NCI-H748 (cell line): ENCODE measurements around the gene TMEM26.
"Not testable (repeated sequence)": the region's sequence is repeated elsewhere in the genome, so short reads cannot be mapped to it uniquely, and the experiment has no call there.

Experiments used
- DNase-seq: peaks from one replicate; lab custom pipeline; 2025; ENCODE audit not compliant: unreplicated experiment; lab: John Stamatoyannopoulos, UW

TMEM26 gene

DNA sequence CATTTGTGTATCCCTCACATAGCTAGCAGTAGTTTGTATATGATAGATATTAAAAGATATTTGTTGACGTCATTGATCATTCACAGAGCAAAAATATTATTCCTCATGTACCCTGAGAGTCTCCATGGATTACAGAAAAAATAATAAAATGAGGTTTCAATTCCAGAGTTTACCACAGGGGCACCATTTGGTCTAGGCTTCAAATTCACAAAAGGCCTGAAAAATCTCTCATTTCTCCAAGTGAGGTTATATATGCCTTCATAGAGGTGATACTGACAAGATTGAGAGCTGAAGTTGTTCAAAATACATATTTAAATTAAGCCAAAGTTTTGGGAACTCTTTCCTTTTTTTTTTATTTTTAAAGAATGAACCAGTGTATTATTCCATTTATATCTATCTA is 52.7 kb downstream of the TMEM26 start:
- no peak for DNase-seq

DNA sequence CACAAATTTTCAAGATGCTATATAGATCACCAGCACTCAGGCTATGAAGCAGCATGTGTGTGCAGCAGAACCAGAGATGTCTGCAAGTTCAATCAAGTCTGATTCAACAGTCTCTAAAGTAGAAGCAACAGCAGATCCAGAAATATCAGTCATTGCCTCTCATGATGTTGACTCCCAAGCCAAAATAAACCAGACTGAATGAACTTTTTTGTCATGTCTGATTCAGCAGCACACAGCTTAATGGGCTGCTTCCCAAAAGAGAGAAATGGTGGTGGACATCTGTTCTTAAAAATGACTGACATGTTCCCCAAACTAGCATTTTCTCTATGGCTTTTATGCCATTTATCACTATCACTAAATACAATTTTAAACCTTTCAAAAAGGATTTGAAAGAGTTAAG is 53.8 kb downstream of the TMEM26 start:
- no peak for DNase-seq

DNA sequence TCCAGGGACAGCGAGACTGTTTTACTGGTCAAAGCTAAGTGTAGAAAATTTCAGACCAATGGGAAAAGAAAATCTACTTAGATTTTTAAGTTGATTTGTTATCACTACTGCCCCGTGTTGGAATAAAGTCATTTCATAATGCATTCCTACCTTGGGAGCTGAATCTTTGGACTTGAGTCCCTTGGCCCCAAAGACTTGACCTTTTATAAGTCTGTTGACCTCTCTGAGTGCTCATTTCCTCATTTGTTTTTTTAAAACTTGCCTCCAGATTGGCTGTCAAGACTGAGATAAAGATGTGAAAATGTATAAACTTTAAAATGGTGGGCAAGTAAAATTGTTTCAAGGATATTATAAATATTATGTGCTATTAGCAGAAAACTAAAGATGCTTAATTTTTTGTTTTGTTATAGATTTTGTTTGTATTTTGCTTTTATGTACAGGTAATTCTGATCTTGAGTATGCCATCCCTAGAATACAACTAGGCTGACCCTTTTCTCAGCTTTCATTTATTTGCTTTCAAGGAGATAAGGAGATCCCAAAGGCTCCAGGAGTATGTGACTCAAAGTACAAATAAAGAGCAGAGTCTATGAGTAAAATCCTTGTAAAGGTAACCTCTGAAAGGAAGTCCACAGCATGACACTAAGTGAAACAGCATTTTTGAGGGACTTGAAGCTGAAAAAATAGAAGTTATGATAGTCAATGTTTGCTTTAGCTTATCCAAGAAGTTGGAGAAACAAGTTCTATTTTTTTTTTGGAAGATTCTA is 54.6 kb downstream of the TMEM26 start:
- no peak for DNase-seq

GRCh38 chr10:61397175-61397986 is 55.8 kb downstream of the TMEM26 start:
- no peak for DNase-seq

DNA sequence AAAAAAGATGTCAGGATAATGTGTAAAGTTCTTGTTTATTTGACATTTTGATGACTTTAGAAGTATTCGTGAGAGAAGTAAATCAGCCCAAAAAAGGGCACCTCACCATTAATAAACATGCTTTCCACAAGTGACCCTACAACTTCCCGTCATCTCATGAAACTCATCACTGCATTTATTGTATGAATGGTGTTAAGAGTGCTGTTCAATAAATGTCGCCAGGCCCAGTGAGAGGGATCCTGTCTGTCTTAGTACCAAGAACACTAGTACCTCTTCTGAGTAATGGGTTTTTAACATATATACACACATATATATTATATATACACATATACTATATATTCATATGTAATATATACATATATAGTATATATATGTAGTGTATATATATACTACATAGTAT is 61.9 kb downstream of the TMEM26 start:
- no peak for DNase-seq

GRCh38 chr10:61390851-61391250 is 62.3 kb downstream of the TMEM26 start:
- DNase-seq = no peak

DNA sequence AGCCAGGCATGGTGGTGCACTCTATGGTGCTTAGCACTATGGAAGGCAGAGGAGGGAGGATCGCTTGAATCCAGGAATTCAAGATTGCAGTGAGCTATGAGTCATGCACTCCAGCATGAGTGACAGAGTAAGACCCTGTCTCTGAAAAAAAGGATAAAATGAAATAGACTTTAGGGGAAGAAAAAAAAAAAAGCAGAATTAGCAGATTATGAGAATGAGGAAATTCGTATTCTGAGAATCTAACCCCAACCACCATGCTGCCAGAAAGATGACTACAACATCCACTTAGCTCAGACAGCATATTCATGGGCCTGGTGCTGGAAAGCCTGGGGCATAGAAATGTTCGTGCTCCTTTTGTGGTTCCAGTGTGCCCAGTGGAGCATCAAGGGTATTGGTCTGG is 63.3 kb downstream of the TMEM26 start:
- DNase-seq = no peak

GRCh38 chr10:61388986-61389385 is 64.2 kb downstream of the TMEM26 start:
- DNase-seq = not testable (repeated sequence)

DNA sequence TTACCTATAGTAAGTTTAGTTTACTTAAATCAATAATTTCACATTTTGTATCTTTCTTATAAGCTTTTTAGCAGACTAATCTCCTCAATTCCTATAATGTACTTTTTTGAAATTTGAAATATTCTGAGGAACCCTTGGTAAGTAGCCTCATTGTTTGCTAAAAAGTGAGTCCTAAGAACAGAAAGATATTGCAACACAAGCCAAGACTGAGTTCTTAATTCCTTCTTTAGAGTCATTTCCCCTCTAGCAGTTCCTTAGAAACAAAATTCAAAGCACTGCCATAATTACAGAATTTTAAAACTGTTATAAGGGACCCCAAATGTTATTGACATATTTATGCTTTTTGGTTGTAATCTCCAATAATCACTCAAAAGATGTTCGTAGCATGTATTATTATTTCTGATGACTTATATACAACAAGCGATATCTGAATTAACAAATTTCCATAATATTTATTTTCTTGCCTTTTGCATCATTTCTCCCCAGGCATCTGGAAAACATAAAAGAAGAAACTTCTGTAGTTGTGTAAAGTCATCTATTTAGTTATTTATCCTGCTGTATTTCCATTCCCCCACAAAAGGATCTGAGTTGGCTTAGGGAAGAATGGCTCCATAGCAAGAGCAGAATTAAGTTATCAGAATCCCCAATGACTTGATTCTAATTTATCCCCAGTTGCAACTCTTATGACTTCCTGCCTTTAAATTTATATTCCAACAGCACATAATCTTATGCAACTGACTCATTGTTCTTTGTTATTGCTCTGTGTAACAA is 67.8 kb downstream of the TMEM26 start:
- DNase-seq = no peak

DNA sequence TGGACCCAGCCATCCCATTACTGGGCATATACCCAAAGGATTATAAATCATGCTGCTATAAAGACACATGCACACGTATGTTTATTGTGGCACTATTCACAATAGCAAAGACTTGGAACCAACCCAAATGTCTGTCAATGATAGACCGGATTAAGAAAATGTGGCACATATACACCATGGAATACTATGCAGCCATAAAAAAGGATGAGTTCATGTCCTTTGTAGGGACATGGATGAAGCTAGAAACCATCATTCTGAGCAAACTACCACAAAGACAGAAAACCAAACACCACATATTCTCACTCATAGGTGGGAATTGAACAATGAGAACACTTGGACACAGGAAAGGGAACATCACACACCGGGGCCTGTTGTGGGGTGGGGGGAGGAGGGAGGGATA is 72.0 kb downstream of the TMEM26 start:
- DNase-seq = not testable (repeated sequence)

DNA sequence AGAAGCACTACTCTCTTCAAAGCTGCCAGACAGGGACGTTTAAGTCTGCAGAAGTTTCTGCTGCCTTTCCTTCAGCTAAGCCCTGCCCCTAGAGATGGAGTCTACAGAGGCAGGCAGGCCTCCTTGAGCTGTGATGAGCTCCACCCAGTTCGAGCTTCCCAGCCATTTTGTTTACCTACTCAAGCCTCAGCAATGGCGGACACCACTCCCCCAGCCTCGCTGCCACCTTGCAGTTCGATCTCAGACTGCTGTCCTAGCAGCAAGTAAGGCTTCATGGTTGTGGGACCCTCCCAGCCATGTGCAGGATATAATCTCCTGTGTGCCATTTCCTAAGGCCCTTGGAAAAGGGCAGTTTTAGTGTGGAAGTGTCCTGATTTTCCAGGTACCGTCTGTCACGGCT is 74.3 kb downstream of the TMEM26 start:
- DNase-seq = no peak

GRCh38 chr10:61376908-61377368 is 76.2 kb downstream of the TMEM26 start:
- DNase-seq = no peak

DNA sequence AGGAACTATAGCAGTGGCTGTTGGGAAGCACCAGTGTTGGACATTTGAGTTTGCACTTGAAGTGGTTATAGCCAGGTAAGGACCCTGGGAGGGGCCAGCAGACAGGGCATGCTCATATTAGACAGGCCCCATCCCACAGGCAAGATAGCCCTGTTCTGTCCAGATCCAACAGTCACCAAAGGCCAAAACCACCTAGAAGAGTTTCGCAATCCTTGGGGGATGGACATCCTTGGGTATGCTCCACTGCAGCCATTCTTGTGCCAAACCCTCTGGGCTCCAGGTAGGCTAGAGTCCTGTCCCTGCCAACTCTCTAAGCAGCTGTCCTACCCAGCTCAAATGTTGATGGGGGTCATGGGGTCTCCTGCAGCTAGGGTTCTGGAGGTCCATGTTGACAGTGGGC is 76.8 kb downstream of the TMEM26 start:
- DNase-seq = no peak

- no peak for DNase-seq
These were observed 86.8 kb downstream of the TMEM26 start for GRCh38 chr10:61366365-61366764.

- DNase-seq = no peak
These were observed 88.6 kb downstream of the TMEM26 start for GRCh38 chr10:61364619-61365018.

DNA sequence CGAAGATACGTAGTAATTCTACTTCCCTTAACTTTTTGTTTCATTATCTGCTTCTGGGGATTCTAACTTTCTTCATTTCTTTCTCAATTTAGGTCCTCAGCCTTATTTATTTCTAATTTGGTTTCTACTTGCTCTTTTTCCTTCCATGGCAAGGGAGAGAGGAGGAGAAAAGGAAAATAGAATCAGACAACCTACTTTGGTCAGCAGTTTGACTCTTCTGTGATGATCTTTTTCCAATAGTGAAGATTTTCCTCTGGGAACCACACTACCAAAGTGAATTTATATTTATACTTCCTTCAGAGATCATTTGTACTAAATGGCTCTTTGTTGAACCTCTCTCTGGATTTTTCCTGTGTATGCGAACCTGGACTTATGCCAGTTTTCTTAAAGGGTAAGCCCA is 90.2 kb downstream of the TMEM26 start:
- no peak for DNase-seq

DNA sequence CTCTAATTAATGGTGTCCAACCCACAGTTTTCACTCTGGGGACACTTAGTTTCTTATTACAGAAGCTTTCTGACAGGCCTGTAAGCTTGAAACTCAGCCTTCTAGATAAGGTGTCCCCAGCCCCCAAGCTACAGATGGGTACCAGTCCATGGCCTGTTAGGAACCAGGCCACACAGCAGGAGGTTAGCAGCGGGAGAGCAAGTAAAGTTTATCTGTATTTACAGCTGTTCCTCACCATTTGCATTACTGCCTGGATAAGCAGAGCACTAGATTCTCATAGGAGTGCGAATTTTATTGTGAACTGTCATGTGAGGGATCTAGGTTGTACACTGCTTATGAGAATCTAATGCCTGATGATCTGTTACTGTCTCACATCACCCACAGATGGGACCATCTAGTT is 93.7 kb downstream of the TMEM26 start:
- no peak for DNase-seq

DNA sequence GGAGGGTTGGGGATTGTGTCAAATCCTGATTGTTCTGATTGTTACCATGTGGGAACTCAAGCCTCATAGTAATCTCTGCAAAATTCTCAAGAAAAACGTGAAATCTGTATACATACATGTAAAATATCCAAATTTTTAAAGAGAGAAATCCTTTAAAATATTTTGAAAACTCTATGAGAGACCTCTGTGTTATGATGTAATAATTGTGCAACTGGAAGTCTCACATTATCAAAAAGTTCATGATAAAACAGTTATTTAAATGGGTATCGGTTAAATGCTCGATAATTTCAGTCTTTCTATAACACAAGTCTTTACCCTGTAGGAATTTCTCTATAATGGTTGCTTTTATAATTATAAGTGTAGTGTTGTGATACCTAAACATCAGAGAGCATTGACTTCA is 95.5 kb downstream of the TMEM26 start:
- no peak for DNase-seq
